BLaER1 (cell line): ENCODE measurements around the gene ATP9A.

Experiments
- H3K27ac ChIP-seq: shearing (Covaris generic); formaldehyde crosslinking; 2 replicates; pipeline ENCODE4 v1.8.1; 2022
- H3K27me3 ChIP-seq: shearing (Covaris generic); formaldehyde crosslinking; 2 replicates; pipeline ENCODE4 v1.8.1; 2022
- H3K36me3 ChIP-seq: shearing (Covaris generic); formaldehyde crosslinking; 2 replicates; pipeline ENCODE4 v1.8.1; 2022
- H3K4me1 ChIP-seq: shearing (Covaris generic); formaldehyde crosslinking; 2 replicates; pipeline ENCODE4 v1.8.1; 2022
- H3K4me2 ChIP-seq: shearing (Covaris generic); formaldehyde crosslinking; 2 replicates; pipeline ENCODE4 v1.8.1; 2022
- H3K4me3 ChIP-seq: shearing (Covaris generic); formaldehyde crosslinking; 2 replicates; pipeline ENCODE4 v1.8.1; 2022
- H3K9ac ChIP-seq: shearing (Covaris generic); formaldehyde crosslinking; 2 replicates; pipeline ENCODE4 v1.8.1; 2022
- H3K9me3 ChIP-seq: shearing (Covaris generic); formaldehyde crosslinking; 2 replicates; pipeline ENCODE4 v1.8.1; 2022
- H4K20me1 ChIP-seq: shearing (Covaris generic); formaldehyde crosslinking; 2 replicates; pipeline ENCODE4 v1.8.1; 2022
- Cebpa-rat ChIP-seq: shearing (Covaris generic); IDR thresholded peaks from 2 replicates; pipeline ENCODE4 v1.8.1; 2022

Gene ATP9A

DNA sequence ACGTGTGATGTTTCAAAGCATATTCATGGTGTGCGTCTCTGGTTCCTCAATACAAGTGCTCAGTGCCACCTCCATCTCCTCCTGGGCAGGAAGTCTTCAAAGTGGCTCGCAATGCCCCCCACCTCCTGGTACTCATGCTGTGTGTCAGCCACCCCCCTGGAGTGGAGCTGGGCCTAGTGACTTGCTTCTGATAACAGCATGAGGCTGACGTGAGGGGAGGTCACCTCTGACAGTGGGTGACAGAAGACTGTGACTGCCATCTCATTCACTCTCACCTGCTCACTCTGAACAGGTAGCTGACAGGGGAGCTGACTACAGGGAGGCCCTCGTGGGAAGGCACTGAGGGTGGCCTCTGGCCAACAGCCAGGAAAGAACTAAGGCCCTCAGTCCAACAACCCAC lies 133.3 kb downstream of the ATP9A start:
- Histone ChIP-seq H3K27ac (no peak overlapping the region), H3K4me3 (no peak overlapping the region), H3K9ac (no peak overlapping the region), H3K4me1 (peaks cover 43% of the 10 kb centered on the region), H3K9me3 (no peaks in the 10 kb centered on the region), H4K20me1 (no peaks in the 10 kb centered on the region), H3K27me3 (no peaks in the 10 kb centered on the region), H3K4me2 (no peak overlapping the region), H3K36me3 (peaks cover 10% of the 10 kb centered on the region; the same call in 1 of the 2 replicates)
- no peak for TF ChIP-seq Cebpa-rat

DNA sequence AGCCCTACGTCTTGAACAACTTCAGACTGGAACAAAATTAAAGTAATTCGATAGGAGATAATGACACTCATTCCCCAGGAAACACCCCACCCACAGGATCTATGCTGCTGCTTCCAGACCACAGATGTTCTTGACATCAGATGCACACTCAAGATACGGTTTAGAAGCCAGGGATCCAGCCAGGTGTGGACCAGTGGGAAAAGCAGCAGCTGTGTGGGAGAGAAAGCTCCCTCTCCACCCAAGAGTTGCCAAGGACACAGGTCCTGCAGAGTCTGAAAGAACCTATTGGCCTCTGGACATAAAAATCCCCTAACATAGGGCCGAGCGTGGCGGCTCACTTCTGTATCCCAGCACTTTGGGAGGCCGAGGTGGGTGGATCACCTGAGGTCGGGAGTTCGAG lies 133.9 kb downstream of the ATP9A start:
- peaks cover 44% of the 10 kb centered on the region for H3K4me1 ChIP-seq
- no peaks in the 10 kb centered on the region for H3K27me3 ChIP-seq
- peak overlapping the region; percentile 59 for H3K4me2 ChIP-seq
- no peak overlapping the region for H3K9ac ChIP-seq
- no peaks in the 10 kb centered on the region for H3K9me3 ChIP-seq
- TF ChIP-seq Cebpa-rat: no peak
- H3K4me3 ChIP-seq: no peak overlapping the region
- peaks cover 10% of the 10 kb centered on the region; the same call in 1 of the 2 replicates for H3K36me3 ChIP-seq
- no peak overlapping the region for H3K27ac ChIP-seq
- H4K20me1 ChIP-seq: no peaks in the 10 kb centered on the region

DNA sequence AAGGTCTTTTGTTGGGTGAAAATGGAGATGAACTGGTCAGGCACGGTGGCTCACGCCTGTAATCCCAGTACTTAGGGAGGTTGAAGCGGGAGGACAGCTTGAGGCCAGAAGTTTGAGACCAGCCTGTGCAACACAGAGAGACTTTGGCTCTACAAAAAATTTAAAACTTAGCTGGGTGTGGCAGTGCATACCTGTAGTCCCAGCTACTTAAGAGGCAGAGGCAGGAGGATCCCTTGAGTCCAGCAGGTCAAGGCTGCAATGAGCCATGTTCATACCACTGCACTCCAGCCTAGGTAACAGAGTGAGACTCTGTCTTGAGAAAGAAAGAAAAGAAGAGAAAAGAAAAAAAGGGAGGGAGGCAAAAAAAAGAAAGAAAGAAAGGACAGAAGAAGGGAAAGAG lies 134.8 kb downstream of the ATP9A start:
- Histone ChIP-seq H3K9me3 (peaks cover 6% of the 10 kb centered on the region; the same call in 1 of the 2 replicates), H3K9ac (no peak overlapping the region), H3K4me3 (no peak overlapping the region), H4K20me1 (no peaks in the 10 kb centered on the region), H3K27ac (0 out of 2 replicates have a peak overlapping the region, but pooled peaks have one; percentile 23), H3K4me2 (peak overlapping the region; percentile 59), H3K36me3 (peaks cover 15% of the 10 kb centered on the region), H3K4me1 (peaks cover 51% of the 10 kb centered on the region), H3K27me3 (no peaks in the 10 kb centered on the region)
- no peak for TF ChIP-seq Cebpa-rat

DNA sequence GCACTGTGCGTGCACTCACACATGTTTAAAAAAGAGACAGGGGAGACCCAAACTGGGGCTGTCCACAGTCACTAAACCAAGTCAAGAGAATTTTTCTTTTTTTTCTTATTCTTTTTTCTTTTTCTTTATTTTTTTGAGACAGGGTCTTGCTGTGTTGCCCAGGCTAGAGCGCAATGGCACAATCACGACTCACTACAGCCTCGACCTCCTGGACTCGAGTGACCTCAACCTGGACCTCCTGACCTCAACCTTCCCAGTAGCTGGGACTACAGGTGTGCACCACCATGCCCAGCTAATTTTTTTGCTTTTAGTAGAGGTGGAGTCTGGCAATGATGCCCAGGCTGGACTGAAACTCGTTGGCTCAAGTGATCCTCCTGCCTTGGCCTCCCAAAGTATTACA lies 136.2 kb downstream of the ATP9A start:
- Histone ChIP-seq H3K4me2 (peak overlapping the region; percentile 64), H3K9ac (no peak overlapping the region), H3K9me3 (peaks cover 6% of the 10 kb centered on the region; the same call in 1 of the 2 replicates), H3K27ac (no peak overlapping the region), H3K27me3 (no peaks in the 10 kb centered on the region), H3K36me3 (peaks cover 25% of the 10 kb centered on the region), H3K4me3 (no peak overlapping the region), H3K4me1 (peaks cover 51% of the 10 kb centered on the region), H4K20me1 (no peaks in the 10 kb centered on the region)
- no peak for TF ChIP-seq Cebpa-rat

DNA sequence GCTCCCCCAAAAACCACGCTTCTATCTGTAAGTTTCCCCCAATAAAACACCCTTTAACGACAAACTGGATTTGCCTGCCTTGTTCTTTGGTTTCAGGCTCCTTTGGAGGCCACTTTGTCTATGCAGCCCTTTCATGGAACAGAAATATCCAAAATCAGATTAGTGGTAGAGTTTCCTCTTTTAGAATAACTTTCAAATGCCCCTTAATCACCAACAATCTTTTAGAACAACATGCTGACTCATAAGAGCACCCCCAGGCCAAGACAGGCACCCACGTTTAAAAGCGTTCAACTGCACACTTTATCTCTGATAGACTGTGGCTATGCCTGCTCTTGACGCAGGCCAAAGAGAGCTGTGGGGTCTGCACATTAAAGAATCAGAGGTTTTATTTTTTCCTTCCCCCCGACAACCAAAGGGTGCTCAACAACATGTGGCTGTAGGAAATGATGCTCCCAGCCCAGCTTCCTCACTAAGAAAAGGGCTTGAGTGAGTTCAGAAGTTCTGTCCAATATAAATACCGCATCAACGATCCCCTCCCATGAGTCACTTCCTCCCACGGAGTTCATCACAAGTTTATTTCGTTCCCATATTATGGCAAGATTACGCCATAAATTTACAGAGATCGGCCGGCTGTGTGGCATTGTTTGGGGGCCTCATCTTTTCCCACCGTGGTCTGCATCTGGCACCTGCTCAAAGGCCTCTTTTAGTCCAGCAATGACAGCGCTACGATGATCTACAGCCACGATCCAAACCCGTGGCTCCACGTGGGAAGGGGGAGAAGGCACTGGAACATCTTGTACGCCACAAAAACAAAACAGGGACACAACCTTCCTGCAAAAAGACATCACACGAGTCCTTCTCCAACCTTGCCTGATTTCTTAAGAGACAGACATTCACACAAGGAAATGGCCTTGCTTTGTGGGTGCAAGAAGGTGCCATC lies 136.9 kb downstream of the ATP9A start:
- Histone ChIP-seq H3K36me3 (peaks cover 19% of the 10 kb centered on the region), H3K4me1 (peaks cover 51% of the 10 kb centered on the region), H3K4me2 (peak overlapping the region; percentile 64), H4K20me1 (no peaks in the 10 kb centered on the region), H3K9me3 (peaks cover 6% of the 10 kb centered on the region; the same call in 1 of the 2 replicates), H3K27ac (no peak overlapping the region), H3K27me3 (no peaks in the 10 kb centered on the region), H3K9ac (no peak overlapping the region), H3K4me3 (no peak overlapping the region)
- TF ChIP-seq Cebpa-rat: no peak

DNA sequence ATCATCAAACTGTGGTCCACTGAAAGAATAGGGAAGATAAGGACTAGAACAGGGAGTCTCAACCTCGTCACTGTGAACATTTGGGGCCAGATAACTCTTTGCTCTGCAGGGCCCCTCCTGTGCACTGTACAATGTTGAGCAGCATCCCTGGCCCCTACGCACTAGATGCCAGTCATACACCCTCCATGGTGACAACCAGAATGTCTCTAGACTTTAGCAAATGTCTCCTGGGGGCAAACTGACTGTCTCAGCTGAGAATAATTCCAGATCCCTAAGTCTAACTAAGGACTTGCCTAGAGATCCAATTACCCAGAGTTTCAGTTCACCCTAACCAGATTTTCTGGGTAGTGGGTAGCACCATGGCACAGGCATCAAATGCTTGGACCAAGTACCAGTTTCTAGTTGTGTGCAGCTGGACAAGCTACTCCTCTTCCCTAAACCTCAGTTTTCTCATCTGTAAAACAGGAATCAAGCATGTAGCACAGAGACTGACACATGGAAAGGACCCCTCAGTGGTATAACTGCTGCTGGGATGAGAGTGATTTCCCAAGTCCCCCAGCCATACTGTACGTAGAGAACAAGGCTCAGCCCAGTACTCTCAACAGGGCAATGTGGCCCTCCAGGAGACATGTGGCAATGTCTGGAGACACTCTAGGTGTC lies 138.7 kb downstream of the ATP9A start:
- Histone ChIP-seq H3K27me3 (no peaks in the 10 kb centered on the region), H3K36me3 (peaks cover 24% of the 10 kb centered on the region), H3K4me2 (peak overlapping the region; percentile 31), H3K27ac (no peak overlapping the region), H3K4me1 (peaks cover 48% of the 10 kb centered on the region), H3K9ac (no peak overlapping the region), H3K9me3 (peaks cover 6% of the 10 kb centered on the region; the same call in 1 of the 2 replicates), H4K20me1 (no peaks in the 10 kb centered on the region), H3K4me3 (no peak overlapping the region)
- no peak for TF ChIP-seq Cebpa-rat

DNA sequence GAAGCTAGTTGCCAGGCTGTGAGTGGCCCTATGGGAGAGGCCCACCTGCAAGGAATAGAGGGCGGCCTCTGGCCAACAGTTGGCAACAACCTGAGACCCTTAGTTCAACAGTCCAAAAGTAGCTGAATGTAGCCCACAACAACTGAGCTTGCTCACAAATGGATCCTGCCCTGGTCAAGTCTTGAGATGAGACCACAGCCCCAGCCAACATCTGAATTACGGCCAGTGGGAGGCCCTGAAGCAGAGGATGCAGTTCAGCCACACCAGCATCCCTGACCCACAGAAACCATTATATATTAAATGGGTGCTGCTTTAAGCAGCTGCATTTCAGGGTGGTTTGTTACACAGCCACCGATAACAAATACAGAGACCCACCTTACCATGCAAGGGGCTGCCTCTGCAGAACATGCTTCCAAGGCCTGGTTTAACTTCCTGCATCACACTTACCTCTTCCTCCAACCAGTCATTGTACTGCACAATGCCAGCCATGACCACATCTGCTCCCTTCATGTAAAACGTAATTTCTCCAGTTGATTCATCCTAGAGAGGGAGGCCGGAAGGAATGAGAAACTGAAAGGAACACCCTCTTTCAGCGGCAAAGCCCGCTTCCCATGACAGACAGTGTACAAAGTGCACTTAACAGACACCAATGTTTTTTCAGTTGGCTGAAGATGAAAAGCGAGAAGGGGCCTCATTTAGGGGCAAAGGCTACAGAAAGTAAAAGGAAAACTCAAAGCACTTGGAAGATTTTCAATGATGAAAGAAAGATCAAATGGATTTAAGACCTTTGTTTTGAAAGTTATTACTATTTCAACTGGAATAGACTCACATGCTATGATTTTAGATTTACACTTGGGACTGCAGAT lies 139.4 kb downstream of the ATP9A start:
- Histone ChIP-seq H3K27ac (no peak overlapping the region), H3K9me3 (peaks cover 6% of the 10 kb centered on the region; the same call in 1 of the 2 replicates), H3K36me3 (peaks cover 24% of the 10 kb centered on the region), H3K4me3 (no peak overlapping the region), H3K4me2 (peak overlapping the region; percentile 31), H3K27me3 (no peaks in the 10 kb centered on the region), H3K9ac (no peak overlapping the region), H3K4me1 (peaks cover 48% of the 10 kb centered on the region), H4K20me1 (no peaks in the 10 kb centered on the region)
- TF ChIP-seq Cebpa-rat: no peak

DNA sequence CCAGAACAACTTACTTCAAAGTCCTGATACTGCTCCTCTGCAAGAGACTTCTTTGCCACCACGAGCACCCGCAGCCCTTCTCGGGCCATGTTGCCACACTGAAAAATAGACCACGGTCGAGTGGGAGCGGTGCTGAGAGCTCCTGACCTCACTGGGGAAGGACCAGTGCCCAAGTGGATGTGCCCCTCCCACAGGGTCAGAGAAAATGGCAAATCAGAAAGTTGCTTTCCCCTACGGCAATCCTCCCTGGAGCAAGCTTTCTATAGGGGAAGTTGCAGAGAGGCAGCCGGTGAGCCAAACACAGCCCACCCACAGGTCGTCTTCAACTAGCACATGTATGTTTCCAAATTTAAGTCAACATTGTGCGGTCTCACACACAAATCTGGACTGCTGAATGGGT lies 140.6 kb downstream of the ATP9A start:
- H3K27me3 ChIP-seq: no peaks in the 10 kb centered on the region
- H3K36me3 ChIP-seq: peaks cover 31% of the 10 kb centered on the region
- no peak overlapping the region for H3K27ac ChIP-seq
- H4K20me1 ChIP-seq: no peaks in the 10 kb centered on the region
- H3K9me3 ChIP-seq: peaks cover 6% of the 10 kb centered on the region; the same call in 1 of the 2 replicates
- H3K9ac ChIP-seq: no peak overlapping the region
- TF ChIP-seq Cebpa-rat: no peak
- H3K4me3 ChIP-seq: no peak overlapping the region
- peaks cover 44% of the 10 kb centered on the region for H3K4me1 ChIP-seq
- no peak overlapping the region for H3K4me2 ChIP-seq

DNA sequence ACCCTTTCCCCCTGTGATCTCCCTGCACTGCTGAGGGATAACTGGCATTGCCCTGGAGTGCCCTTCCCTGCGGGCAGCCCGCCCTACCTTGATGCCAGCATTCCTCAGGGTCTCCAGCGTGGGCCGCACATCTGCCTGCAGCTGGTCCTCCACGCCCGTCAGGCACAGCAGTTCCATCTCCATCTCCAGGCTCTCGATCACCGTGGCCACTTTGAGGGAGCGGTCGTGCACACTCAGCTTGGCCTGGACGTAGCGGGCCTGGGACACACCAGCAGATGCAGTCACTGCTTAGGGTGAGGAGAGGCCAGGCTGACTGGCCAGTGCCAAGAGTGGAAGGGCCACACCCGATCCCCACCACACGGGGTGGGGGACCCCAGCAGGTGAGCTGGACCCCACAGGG lies 143.1 kb downstream of the ATP9A start:
- TF ChIP-seq Cebpa-rat: no peak
- Histone ChIP-seq H3K9me3 (peaks cover 6% of the 10 kb centered on the region; the same call in 1 of the 2 replicates), H3K27ac (no peak overlapping the region), H3K27me3 (no peaks in the 10 kb centered on the region), H3K4me3 (no peak overlapping the region), H3K36me3 (peaks cover 43% of the 10 kb centered on the region), H4K20me1 (no peaks in the 10 kb centered on the region), H3K9ac (no peak overlapping the region), H3K4me1 (peaks cover 27% of the 10 kb centered on the region), H3K4me2 (no peak overlapping the region)
